GM23248 (cell line): ENCODE results near the gene SCAI. TPM values are rescaled to one million over a fixed set of nuclear protein-coding genes. Genes with fewer than 3 reads are reported as not detected.

Experiments used
- DNase-seq: peaks from one replicate; pipeline ENCODE4 v3.0.0-alpha.2; 2015
- H2AFZ ChIP-seq: fragments of 200-600 bp; sonication (generic); 2 replicates; pipeline ENCODE4 v1.6.1; 2016; ENCODE audit warnings: antibody characterized with exemption
- H3F3A ChIP-seq: fragments of 200-600 bp; sonication (generic); 2 replicates; pipeline ENCODE4 v1.6.1; 2016; ENCODE audit warnings: mild to moderate bottlenecking, antibody characterized with exemption, mixed run types; ENCODE audit not compliant: insufficient read depth
- H3K27ac ChIP-seq: fragments of 200-600 bp; sonication (generic); 2 replicates; pipeline ENCODE4 v1.5.1; 2016; ENCODE audit warnings: mild to moderate bottlenecking
- H3K27me3 ChIP-seq: fragments of 200-600 bp; sonication (generic); replicated peaks from 2 replicates; pipeline ENCODE4 v1.6.1; 2016; ENCODE audit warnings: mild to moderate bottlenecking; ENCODE audit not compliant: insufficient read depth
- H3K36me3 ChIP-seq: fragments of 200-600 bp; sonication (generic); 2 replicates; pipeline ENCODE4 v1.6.1; 2016; ENCODE audit warnings: low read depth, mild to moderate bottlenecking
- H3K4me1 ChIP-seq: fragments of 200-600 bp; sonication (generic); 2 replicates; pipeline ENCODE4 v1.6.1; 2016; ENCODE audit warnings: mild to moderate bottlenecking; ENCODE audit not compliant: insufficient read depth
- H3K4me2 ChIP-seq: fragments of 200-600 bp; sonication (generic); one replicate; pipeline ENCODE4 v1.6.1; 2016; ENCODE audit warnings: mild to moderate bottlenecking; ENCODE audit not compliant: unreplicated experiment
- H3K4me3 ChIP-seq: fragments of 200-600 bp; sonication (generic); 2 replicates; pipeline ENCODE4 v1.5.1; 2016; ENCODE audit warnings: mild to moderate bottlenecking
- H3K79me2 ChIP-seq: fragments of 200-600 bp; sonication (generic); 2 replicates; pipeline ENCODE4 v1.6.1; 2016; ENCODE audit warnings: mild to moderate bottlenecking; ENCODE audit not compliant: insufficient read depth
- H3K9ac ChIP-seq: fragments of 200-600 bp; sonication (generic); 2 replicates; pipeline ENCODE4 v1.6.1; 2016; ENCODE audit warnings: mild to moderate bottlenecking
- H3K9me2 ChIP-seq: fragments of 200-600 bp; sonication (generic); 2 replicates; pipeline ENCODE4 v1.6.1; 2016; ENCODE audit warnings: mixed run types, mild to moderate bottlenecking, moderate library complexity; ENCODE audit not compliant: insufficient read depth
- H3K9me3 ChIP-seq: fragments of 200-600 bp; sonication (generic); one replicate; pipeline ENCODE4 v1.6.1; 2017; ENCODE audit warnings: low read depth
- H4K20me1 ChIP-seq: fragments of 200-600 bp; sonication (generic); 2 replicates; pipeline ENCODE4 v1.6.0; 2016; ENCODE audit not compliant: insufficient read depth
- EZH2 ChIP-seq: fragments of 200-600 bp; sonication (generic); IDR thresholded peaks from 2 replicates; pipeline ENCODE4 v1.6.1; 2018; ENCODE audit warnings: antibody characterized with exemption, mild to moderate bottlenecking; ENCODE audit not compliant: insufficient read depth, poor library complexity, severe bottlenecking
- EZH2phosphoT487 ChIP-seq: fragments of 200-600 bp; sonication (generic); IDR thresholded peaks from 2 replicates; pipeline ENCODE4 v1.6.1; 2018; ENCODE audit warnings: antibody characterized with exemption, moderate library complexity, mild to moderate bottlenecking, low read depth; ENCODE audit not compliant: insufficient read depth
- WGBS, 2 experiments: methylation state at CpG; one replicate each; pipeline ENCODE4 v1.1.6; 2015 to 2017; ENCODE audit warnings: low lambda C conversion rate in 2 of 2, low coverage in 1 of 2; ENCODE audit errors: missing lambda C conversion rate in 2 of 2; 5-methylcytosine and 5-hydroxymethylcytosine counted together
- in situ Hi-C: fragments of 300-500 bp; cut with MboI; formaldehyde crosslinking; loops from 2 replicates; pipeline ENCODE4 v1.15.0; 2020
- polyA plus RNA-seq: library from polyadenylated mRNA; unstranded; fragments of >200 nt; fragmentation: Nextera tagmentation; extraction: Ambion mirVana; gene quantifications from 2 replicates; pipeline ENCODE4 v1.2.1, GENCODE V29; 2016
- total RNA-seq: library from RNA; depleted of rRNA; stranded (reverse); fragments of >200 nt; shearing (Covaris generic); gene quantifications from 2 replicates; pipeline ENCODE4 v1.2.3, GENCODE V29; 2014

Gene SCAI
- total and polyA plus RNA-seq, 2 experiments from 2014 or later, result 3.0 TPM

DNA sequence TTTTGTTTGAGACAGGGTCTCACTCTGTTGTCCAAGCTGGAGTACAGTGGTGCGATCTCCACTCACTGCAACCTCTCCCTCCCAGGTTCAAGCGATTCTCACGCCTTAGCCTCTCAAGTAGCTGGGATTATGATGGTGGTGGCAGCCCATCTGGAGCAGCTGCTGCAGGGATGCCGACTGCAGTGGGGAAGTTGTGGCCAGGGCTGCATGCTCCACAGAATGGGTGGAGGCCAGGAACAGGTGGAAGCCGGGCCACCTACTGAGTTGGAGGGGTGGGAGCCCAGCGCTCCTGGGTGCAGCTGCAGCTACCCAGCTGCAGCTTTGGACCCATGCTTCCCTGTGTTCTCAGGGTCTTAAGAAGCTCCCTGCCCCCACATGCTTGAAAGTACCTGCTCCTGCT lies 99.7 kb downstream of the SCAI start:
- Histone ChIP-seq H3K4me2 (no peak overlapping the region), H3K9ac (no peak overlapping the region), H3K36me3 (no peaks in the 10 kb centered on the region), H3K27ac (no peak overlapping the region), H3K79me2 (no peaks in the 10 kb centered on the region), H3K9me2 (no peaks in the 10 kb centered on the region), H3K27me3 (no peaks in the 10 kb centered on the region), H3K4me1 (no peaks in the 10 kb centered on the region), H3F3A (no peaks in the 10 kb centered on the region), H3K4me3 (no peak overlapping the region), H2AFZ (no peak overlapping the region), H4K20me1 (no peaks in the 10 kb centered on the region), H3K9me3 (no peaks in the 10 kb centered on the region)
- TF ChIP-seq EZH2phosphoT487, result no peak
- no peak for TF ChIP-seq EZH2
- DNase-seq, result no peak
- in situ Hi-C loops, result no loop called here
- WGBS, 2 experiments, result 95 to 97% methylated on average over 6 of the region's 6 CpGs

DNA sequence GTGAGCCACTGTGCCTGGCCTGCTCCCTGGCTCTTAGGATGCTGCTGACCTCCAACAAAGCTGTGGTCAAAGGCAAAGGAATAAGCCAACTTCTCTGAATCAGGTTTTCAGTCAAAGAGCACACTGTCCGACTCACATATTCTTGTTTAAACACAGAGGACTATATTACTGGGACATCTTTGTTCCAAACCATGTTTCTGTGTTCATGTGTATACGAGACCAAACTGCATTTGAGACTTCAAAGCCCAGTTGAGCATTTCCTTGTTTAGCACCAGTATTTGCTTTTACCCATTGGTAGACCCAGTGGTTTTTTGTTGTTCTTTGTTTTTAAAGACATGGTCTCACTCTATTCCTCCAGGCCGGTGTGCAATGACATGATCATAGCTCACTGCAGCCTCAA lies 100.2 kb downstream of the SCAI start:
- H3K9me3 ChIP-seq, result no peaks in the 10 kb centered on the region
- no peaks in the 10 kb centered on the region for H3F3A ChIP-seq
- WGBS, 2 experiments, result 96 to 97% methylated on average over 3 of the region's 3 CpGs
- no peaks in the 10 kb centered on the region for H3K4me1 ChIP-seq
- H3K9me2 ChIP-seq, result no peaks in the 10 kb centered on the region
- H3K27me3 ChIP-seq, result no peaks in the 10 kb centered on the region
- no peak overlapping the region for H3K27ac ChIP-seq
- TF ChIP-seq EZH2phosphoT487 (no peak), EZH2 (no peak)
- no peak overlapping the region for H3K4me3 ChIP-seq
- no peaks in the 10 kb centered on the region for H3K79me2 ChIP-seq
- no peaks in the 10 kb centered on the region for H3K36me3 ChIP-seq
- in situ Hi-C loops, result no loop called here
- no peak overlapping the region for H3K9ac ChIP-seq
- no peaks in the 10 kb centered on the region for H4K20me1 ChIP-seq
- no peak for DNase-seq
- no peak overlapping the region for H2AFZ ChIP-seq
- H3K4me2 ChIP-seq, result no peak overlapping the region

DNA sequence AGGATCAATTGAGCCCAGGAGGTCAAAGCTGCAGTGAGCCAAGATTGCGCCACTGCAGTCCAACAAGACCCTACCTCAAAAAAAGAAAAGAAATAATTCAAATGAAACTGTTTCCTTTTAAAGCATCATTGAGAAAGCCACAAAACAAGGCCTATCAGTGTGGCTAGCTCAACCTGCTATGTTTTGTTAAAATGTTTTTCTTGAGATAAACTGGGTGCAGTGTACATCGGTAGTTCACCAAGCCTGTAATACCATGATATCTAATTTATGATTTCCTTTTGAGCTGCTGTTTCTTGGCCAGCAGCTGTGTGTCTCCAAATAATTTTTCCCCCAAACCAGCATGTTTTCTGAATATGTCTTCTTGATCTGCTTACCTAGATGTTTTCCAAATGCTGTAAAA lies 105.2 kb downstream of the SCAI start:
- Histone ChIP-seq H3K4me1 (no peaks in the 10 kb centered on the region), H3K27ac (no peak overlapping the region), H3K9ac (no peak overlapping the region), H3K36me3 (no peaks in the 10 kb centered on the region), H3K4me2 (no peak overlapping the region), H3K4me3 (no peak overlapping the region), H3K79me2 (no peaks in the 10 kb centered on the region), H3K9me3 (no peaks in the 10 kb centered on the region), H4K20me1 (no peaks in the 10 kb centered on the region), H2AFZ (no peak overlapping the region), H3K9me2 (no peaks in the 10 kb centered on the region), H3F3A (no peaks in the 10 kb centered on the region), H3K27me3 (no peaks in the 10 kb centered on the region)
- WGBS, 2 experiments, result 92 to 97% methylated on average over 2 of the region's 2 CpGs
- in situ Hi-C loops, result no loop called here
- TF ChIP-seq EZH2 (no peak), EZH2phosphoT487 (no peak)
- no peak for DNase-seq

DNA sequence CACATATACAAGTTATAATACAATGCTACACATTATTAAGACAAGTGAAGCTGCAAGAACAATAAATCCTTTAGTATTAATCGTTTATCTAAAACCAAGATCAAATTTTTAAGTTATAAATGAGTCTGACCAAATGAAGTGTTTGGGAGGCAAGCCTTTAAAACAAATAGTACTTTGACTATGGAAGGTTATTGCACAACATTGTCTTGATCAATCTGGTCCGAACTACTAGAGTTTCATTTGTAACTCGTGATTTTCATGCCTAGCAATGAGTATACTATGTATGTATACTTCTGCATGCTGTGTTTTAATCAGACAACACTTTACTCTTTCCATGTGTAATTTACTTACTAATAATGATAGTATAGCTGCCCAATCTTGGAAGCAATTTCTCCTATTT lies 115.3 kb downstream of the SCAI start:
- DNase-seq, result no peak
- WGBS, 2 experiments, result 70 to 71% methylated on average over 3 of the region's 3 CpGs
- Histone ChIP-seq H3F3A (no peaks in the 10 kb centered on the region), H3K9me3 (no peaks in the 10 kb centered on the region), H3K4me1 (no peaks in the 10 kb centered on the region), H3K36me3 (peaks cover 4% of the 10 kb centered on the region), H3K27me3 (no peaks in the 10 kb centered on the region), H3K4me2 (no peak overlapping the region), H3K79me2 (no peaks in the 10 kb centered on the region), H2AFZ (no peak overlapping the region), H3K9ac (no peak overlapping the region), H3K9me2 (no peaks in the 10 kb centered on the region), H4K20me1 (no peaks in the 10 kb centered on the region), H3K4me3 (no peak overlapping the region), H3K27ac (no peak overlapping the region)
- in situ Hi-C loops, result no loop called here
- TF ChIP-seq EZH2phosphoT487, result no peak
- TF ChIP-seq EZH2, result no peak

DNA sequence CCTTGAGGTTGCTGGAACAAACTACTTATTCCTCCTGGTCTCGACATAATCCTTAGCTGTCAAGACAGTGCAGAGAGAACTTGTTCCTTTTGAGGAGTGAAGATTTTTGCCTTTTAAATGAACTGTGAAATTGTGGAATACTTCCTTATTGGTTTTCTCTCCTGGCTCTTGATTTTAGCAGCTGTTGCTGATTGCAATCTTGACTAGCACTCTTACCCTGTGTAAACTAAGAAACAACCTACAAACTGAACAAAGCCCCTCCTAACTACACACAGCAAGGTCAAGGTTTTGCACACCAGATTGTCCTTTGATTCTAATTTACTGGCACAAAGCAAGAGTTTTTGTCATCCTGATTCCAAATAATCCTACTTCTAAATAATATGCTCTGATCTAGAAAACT lies 118.4 kb downstream of the SCAI start:
- no peaks in the 10 kb centered on the region for H3F3A ChIP-seq
- no peaks in the 10 kb centered on the region for H3K9me3 ChIP-seq
- no peak overlapping the region for H2AFZ ChIP-seq
- H3K27ac ChIP-seq, result no peak overlapping the region
- no peak overlapping the region for H3K9ac ChIP-seq
- H3K79me2 ChIP-seq, result no peaks in the 10 kb centered on the region
- WGBS, 2 experiments, result 56 to 73% methylated on average over 1 of the region's 1 CpG
- no peaks in the 10 kb centered on the region for H4K20me1 ChIP-seq
- H3K27me3 ChIP-seq, result no peaks in the 10 kb centered on the region
- no peak for TF ChIP-seq EZH2phosphoT487
- no peak for TF ChIP-seq EZH2
- H3K4me2 ChIP-seq, result no peak overlapping the region
- DNase-seq, result no peak
- in situ Hi-C loops, result no loop called here
- no peak overlapping the region for H3K4me3 ChIP-seq
- no peaks in the 10 kb centered on the region for H3K9me2 ChIP-seq
- H3K4me1 ChIP-seq, result no peaks in the 10 kb centered on the region
- H3K36me3 ChIP-seq, result peaks cover 4% of the 10 kb centered on the region
